GM21381 (cell line): ENCODE measurements around the gene CCDC88C.
"Not testable (repeated sequence)": the region's sequence is repeated elsewhere in the genome, so short reads cannot be mapped to it uniquely, and the experiment has no call there.

Experiments
- ATAC-seq: cut with Tn5 transposase; IDR thresholded peaks from one replicate; pipeline ENCODE4 v1.9.1; 2021; ENCODE audit warnings: mild to moderate bottlenecking, moderate library complexity; ENCODE audit not compliant: unreplicated experiment

Gene CCDC88C

GRCh38 chr14:91256661-91257060 is 161.0 kb downstream of the CCDC88C start:
- ATAC-seq, result no peak

- ATAC-seq, result no peak
Observed at GRCh38 chr14:91255026-91255695, 162.5 kb downstream of the CCDC88C start.

- ATAC-seq, result no peak
Observed at GRCh38 chr14:91254461-91254860, 163.2 kb downstream of the CCDC88C start.

GRCh38 chr14:91253795-91254323 is 163.8 kb downstream of the CCDC88C start:
- ATAC-seq, result no peak

- no peak for ATAC-seq
Observed at GRCh38 chr14:91252871-91253794, 164.5 kb downstream of the CCDC88C start.

GRCh38 chr14:91250912-91251311 is 166.7 kb downstream of the CCDC88C start:
- no peak for ATAC-seq

GRCh38 chr14:91249841-91250616 is 167.6 kb downstream of the CCDC88C start:
- ATAC-seq, result peak; percentile 92

- ATAC-seq, result no peak
Observed at GRCh38 chr14:91246051-91246852, 171.4 kb downstream of the CCDC88C start.

- not testable (repeated sequence) for ATAC-seq
Observed at GRCh38 chr14:91245616-91246015, 172.0 kb downstream of the CCDC88C start.

GRCh38 chr14:91245029-91245428 is 172.6 kb downstream of the CCDC88C start:
- no peak for ATAC-seq

- ATAC-seq, result no peak
Observed at GRCh38 chr14:91244501-91244901, 173.1 kb downstream of the CCDC88C start, which contains the start of gene GPR68. Gene GPR68, minus strand, starts transcription at chr14:91244704. Its CDS starts 9,654 bp downstream, at chr14:91235050.

- ATAC-seq, result peak; percentile 4
Observed at GRCh38 chr14:91243074-91243471, 174.5 kb downstream of the CCDC88C start.

- no peak for ATAC-seq
Observed at GRCh38 chr14:91242635-91243034, 175.0 kb downstream of the CCDC88C start.

GRCh38 chr14:91241863-91242262 is 175.8 kb downstream of the CCDC88C start:
- ATAC-seq, result peak; percentile 51

GRCh38 chr14:91238661-91239060 is 179.0 kb downstream of the CCDC88C start:
- ATAC-seq, result no peak

- no peak for ATAC-seq
Observed at GRCh38 chr14:91238085-91238484, 179.5 kb downstream of the CCDC88C start.

- no peak for ATAC-seq
Observed at GRCh38 chr14:91237219-91237618, 180.4 kb downstream of the CCDC88C start.

GRCh38 chr14:91235841-91236240 is 181.8 kb downstream of the CCDC88C start:
- no peak for ATAC-seq

- ATAC-seq, result no peak
Observed at GRCh38 chr14:91234791-91235114, 182.9 kb downstream of the CCDC88C start.
